Gastrocnemius medialis (tissue), 4 donors: Measurements from ENCODE around the gene TMEM59L. TPM values are rescaled to one million over a fixed set of nuclear protein-coding genes. Genes with fewer than 3 reads are reported as not detected.

ENCODE experiments used
- ATAC-seq, 2 donors: fragments of 150-250 bp; one replicate each; pipeline ENCODE4 v1.9.1; 2016
- DNase-seq, 2 donors: peaks; one replicate each; pipeline ENCODE4 v3.0.0-alpha.2; 2019
- H3K27ac ChIP-seq, 4 donors: fragments of 200-600 bp; sonication (generic); 1 replicate in 1 of 4; 2 replicates in 3 of 4; pipeline ENCODE4 v1.5.1; 2016 to 2018; ENCODE audit warnings: mild to moderate bottlenecking in 2 of 4, moderate library complexity in 1 of 4
- H3K27me3 ChIP-seq, 3 donors: fragments of 200-600 bp; sonication (generic) in 2 of 3; 1 replicate in 1 of 3; 2 replicates in 2 of 3; pipeline versions ENCODE4 v1.5.1 to v1.6.0; 2016 to 2019; ENCODE audit warnings: mild to moderate bottlenecking in 1 of 3, moderate library complexity in 1 of 3
- H3K36me3 ChIP-seq, 2 donors: fragments of 200-600 bp; sonication (generic) in 1 of 2; one replicate each; pipeline ENCODE4 v1.5.1; 2017 to 2018
- H3K4me1 ChIP-seq, 2 donors: fragments of 200-600 bp; sonication (generic) in 1 of 2; one replicate each; pipeline ENCODE4 v1.5.1; 2016 to 2017; ENCODE audit warnings: mild to moderate bottlenecking in 2 of 2
- H3K4me3 ChIP-seq, 4 donors: fragments of 200-600 bp; sonication (generic) in 3 of 4; 1 replicate in 1 of 4; 2 replicates in 3 of 4; pipeline ENCODE4 v1.5.1; 2016 to 2019; ENCODE audit warnings: mild to moderate bottlenecking in 2 of 4
- H3K9me3 ChIP-seq, 3 donors: fragments of 200-600 bp; sonication (generic) in 2 of 3; 1 replicate in 1 of 3; 2 replicates in 2 of 3; pipeline ENCODE4 v1.5.1; 2016 to 2019
- POLR2A ChIP-seq, 2 donors: fragments of 450-650 bp; IDR thresholded peaks; one replicate each; pipeline ENCODE4 v1.6.1; 2017; ENCODE audit warnings: antibody characterized with exemption in 2 of 2, mild to moderate bottlenecking in 2 of 2, moderate library complexity in 2 of 2
- in situ Hi-C, 4 donors: fragments of 200-750 bp; cut with MboI; loops; one replicate each; pipeline versions ENCODE4 v1.15.0 to v1.8.0; 2017; ENCODE audit warnings: low sequenced_read_pairs in 4 of 4
- intact Hi-C: fragments of 100-400 bp; cut with DNase I; formaldehyde crosslinking; loops from one replicate; pipeline ENCODE4 v1.15.1; 2023; ENCODE audit warnings: low total_unique reads
- total RNA-seq, 4 donors: library from RNA; depleted of rRNA; stranded (reverse); fragments of >200 nt; gene quantifications; one replicate each; pipeline versions ENCODE4 v1.1.0 to v1.2.3, GENCODE V29; 2016
- TF ChIP-seq, protein P1 (sequence below), 5 experiments: fragments of 450-650 bp in 3 of 5; fragments of 200-600 bp in 2 of 5; sonication (generic) in 2 of 5; IDR thresholded peaks in 4 of 5; conservative IDR thresholded peaks in 1 of 5; 1 replicate in 4 of 5; 2 replicates in 1 of 5; pipeline ENCODE4 v1.5.1; 2016 to 2019; ENCODE audit warnings: antibody characterized with exemption in 5 of 5, mild to moderate bottlenecking in 3 of 5, moderate library complexity in 3 of 5

TMEM59L gene
- total RNA-seq, 4 donors from 2014 or later = 0.20 to 2.1 (median 0.36) TPM; not detected in 1

- H3K4me1 ChIP-seq = peaks cover 11 to 42% of the 10 kb centered on the region in 2 donors
- H3K27ac ChIP-seq = no peak overlapping the region
- no peak for TF ChIP-seq POLR2A (IDR thresholded peaks at IDR 0.05)
- TF ChIP-seq, protein P1, sequence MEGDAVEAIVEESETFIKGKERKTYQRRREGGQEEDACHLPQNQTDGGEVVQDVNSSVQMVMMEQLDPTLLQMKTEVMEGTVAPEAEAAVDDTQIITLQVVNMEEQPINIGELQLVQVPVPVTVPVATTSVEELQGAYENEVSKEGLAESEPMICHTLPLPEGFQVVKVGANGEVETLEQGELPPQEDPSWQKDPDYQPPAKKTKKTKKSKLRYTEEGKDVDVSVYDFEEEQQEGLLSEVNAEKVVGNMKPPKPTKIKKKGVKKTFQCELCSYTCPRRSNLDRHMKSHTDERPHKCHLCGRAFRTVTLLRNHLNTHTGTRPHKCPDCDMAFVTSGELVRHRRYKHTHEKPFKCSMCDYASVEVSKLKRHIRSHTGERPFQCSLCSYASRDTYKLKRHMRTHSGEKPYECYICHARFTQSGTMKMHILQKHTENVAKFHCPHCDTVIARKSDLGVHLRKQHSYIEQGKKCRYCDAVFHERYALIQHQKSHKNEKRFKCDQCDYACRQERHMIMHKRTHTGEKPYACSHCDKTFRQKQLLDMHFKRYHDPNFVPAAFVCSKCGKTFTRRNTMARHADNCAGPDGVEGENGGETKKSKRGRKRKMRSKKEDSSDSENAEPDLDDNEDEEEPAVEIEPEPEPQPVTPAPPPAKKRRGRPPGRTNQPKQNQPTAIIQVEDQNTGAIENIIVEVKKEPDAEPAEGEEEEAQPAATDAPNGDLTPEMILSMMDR (IDR thresholded peaks at IDR 0.05 in 4 of 5, conservative IDR thresholded peaks at IDR 0.05 in 1 of 5) = no peak
- no peaks in the 10 kb centered on the region for H3K27me3 ChIP-seq
- intact Hi-C loops (no loop called here), in situ Hi-C loops (no loop called here)
- H3K9me3 ChIP-seq = no peaks in the 10 kb centered on the region
- no peak overlapping the region for H3K4me3 ChIP-seq
- no peak for ATAC-seq
- peaks cover 0 to 20% of the 10 kb centered on the region in 2 donors for H3K36me3 ChIP-seq
- no peak for DNase-seq
These were observed 54.1 kb downstream of the TMEM59L start for GRCh38 chr19:18666784-18667183.

GRCh38 chr19:18667531-18668251, 55.0 kb downstream of the TMEM59L start:
- H3K4me1 ChIP-seq = peaks cover 19 to 45% of the 10 kb centered on the region in 2 donors
- intact Hi-C loops = no loop called here

DNA sequence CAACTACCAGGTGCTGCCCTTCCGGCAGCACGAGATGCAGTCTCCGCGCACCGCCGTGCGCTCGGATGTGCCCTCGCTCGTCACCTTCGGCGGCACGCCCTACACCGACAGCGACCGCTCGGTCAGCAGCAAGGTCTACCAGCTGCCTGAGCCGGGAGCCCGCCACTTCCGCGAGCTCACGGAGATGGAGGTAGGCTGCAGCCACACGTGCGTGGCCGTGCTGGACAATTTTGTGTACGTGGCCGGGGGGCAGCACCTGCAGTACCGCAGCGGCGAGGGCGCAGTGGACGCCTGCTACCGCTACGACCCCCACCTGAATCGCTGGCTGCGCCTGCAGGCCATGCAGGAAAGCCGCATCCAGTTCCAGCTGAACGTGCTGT, 55.6 kb downstream of the TMEM59L start:
- intact Hi-C loops (no loop called here), in situ Hi-C loops (no loop called here)
- H3K27me3 ChIP-seq = no peaks in the 10 kb centered on the region
- DNase-seq = no peak
- H3K4me3 ChIP-seq = no peak overlapping the region
- peaks cover 16 to 47% of the 10 kb centered on the region in 2 donors for H3K4me1 ChIP-seq
- H3K27ac ChIP-seq = no peak overlapping the region
- H3K36me3 ChIP-seq = peaks cover 0 to 20% of the 10 kb centered on the region in 2 donors
- no peaks in the 10 kb centered on the region for H3K9me3 ChIP-seq
- ATAC-seq = no peak
- no peak for TF ChIP-seq POLR2A (IDR thresholded peaks at IDR 0.05)
- TF ChIP-seq, protein P1 (IDR thresholded peaks at IDR 0.05 in 4 of 5, conservative IDR thresholded peaks at IDR 0.05 in 1 of 5) = no peak

More at GRCh38 chr19:18667531-18668251, 55.0 kb downstream of the TMEM59L start:
- H3K27me3 ChIP-seq = no peaks in the 10 kb centered on the region
- no peak for DNase-seq
- no peaks in the 10 kb centered on the region for H3K9me3 ChIP-seq
- peaks cover 0 to 20% of the 10 kb centered on the region in 2 donors for H3K36me3 ChIP-seq
- H3K27ac ChIP-seq = no peak overlapping the region
- ATAC-seq = no peak
- in situ Hi-C loops = no loop called here
- H3K4me3 ChIP-seq = no peak overlapping the region
- TF ChIP-seq POLR2A (IDR thresholded peaks at IDR 0.05) = no peak
- TF ChIP-seq, protein P1 (IDR thresholded peaks at IDR 0.05 in 4 of 5, conservative IDR thresholded peaks at IDR 0.05 in 1 of 5) = no peak

DNA sequence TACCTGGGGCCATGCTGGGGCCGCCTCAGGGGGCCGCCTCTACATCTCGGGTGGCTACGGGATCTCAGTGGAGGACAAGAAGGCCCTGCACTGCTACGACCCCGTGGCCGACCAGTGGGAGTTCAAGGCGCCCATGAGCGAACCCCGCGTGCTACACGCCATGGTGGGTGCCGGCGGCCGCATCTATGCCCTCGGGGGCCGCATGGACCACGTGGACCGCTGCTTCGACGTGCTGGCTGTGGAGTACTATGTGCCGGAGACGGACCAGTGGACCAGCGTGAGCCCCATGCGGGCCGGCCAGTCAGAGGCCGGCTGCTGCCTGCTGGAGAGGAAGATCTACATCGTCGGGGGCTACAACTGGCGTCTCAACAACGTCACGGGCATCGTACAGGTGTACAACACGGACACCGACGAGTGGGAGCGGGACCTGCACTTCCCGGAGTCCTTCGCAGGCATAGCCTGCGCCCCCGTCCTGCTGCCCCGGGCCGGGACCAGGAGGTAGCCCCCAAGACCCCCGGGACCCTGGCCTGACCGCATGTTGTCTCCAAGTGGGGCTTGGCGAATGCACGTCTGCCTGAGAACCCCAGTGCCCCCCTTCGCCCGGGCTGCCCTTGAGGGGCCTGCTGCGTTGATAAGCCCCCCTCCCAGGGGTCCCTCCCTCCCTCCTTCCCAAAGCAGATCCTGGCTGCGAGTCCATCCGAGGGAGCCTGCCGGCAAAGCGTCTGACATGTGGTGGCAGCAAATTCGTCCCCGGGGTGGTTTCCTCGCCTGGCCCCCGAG, 56.3 kb downstream of the TMEM59L start:
- TF ChIP-seq POLR2A (IDR thresholded peaks at IDR 0.05) = no peak
- TF ChIP-seq, protein P1 (IDR thresholded peaks at IDR 0.05 in 4 of 5, conservative IDR thresholded peaks at IDR 0.05 in 1 of 5) = no peak
- in situ Hi-C loops = no loop called here

More for the DNA sequence above, 56.3 kb downstream of the TMEM59L start:
- H3K4me3 ChIP-seq = no peak overlapping the region
- intact Hi-C loops = no loop called here
- H3K27ac ChIP-seq = no peak overlapping the region
- no peak for ATAC-seq
- no peaks in the 10 kb centered on the region for H3K9me3 ChIP-seq
- H3K4me1 ChIP-seq = peaks cover 13 to 47% of the 10 kb centered on the region in 2 donors
- H3K27me3 ChIP-seq = no peaks in the 10 kb centered on the region
- no peak for DNase-seq
- peaks cover 0 to 20% of the 10 kb centered on the region in 2 donors for H3K36me3 ChIP-seq
